ENCODE data around the gene DSCAM. TPM values are rescaled to one million over a fixed set of nuclear protein-coding genes. Genes with fewer than 3 reads are reported as not detected.
"Not testable (repeated sequence)": the region's sequence is repeated elsewhere in the genome, so short reads cannot be mapped to it uniquely, and the experiment has no call there.

The DSCAM gene
- total and polyA plus RNA-seq, 2 experiments from 2014 or later: not detected

DNA sequence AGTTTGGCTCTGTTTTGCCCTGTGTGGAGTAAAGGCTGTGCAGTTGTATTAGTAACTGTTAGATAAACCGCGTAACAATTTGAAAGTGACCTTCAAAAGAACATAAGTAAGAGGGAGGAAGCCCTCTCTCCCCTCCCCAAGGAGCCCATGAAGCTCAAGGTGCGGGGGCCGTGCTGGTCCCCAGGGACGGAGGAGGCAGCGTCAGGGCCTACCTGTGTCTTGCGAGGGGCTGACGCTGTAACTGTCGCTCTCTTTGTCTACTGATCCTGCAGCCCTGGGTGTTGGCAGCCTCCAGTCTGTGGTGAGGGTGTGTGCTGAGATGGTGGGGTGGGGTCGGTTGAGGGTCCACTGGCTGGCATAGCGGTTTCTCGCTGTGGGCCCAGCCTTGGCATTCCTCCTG, 803.1 kb downstream of the DSCAM start:
- Histone ChIP-seq H3K4me1 (ENCODE audit: insufficient read depth) (no peaks in the 10 kb centered on the region), H3K4me3 (no peak overlapping the region), H3K36me3 (ENCODE audit: low read depth) (no peaks in the 10 kb centered on the region), H3K9me2 (ENCODE audit: insufficient read depth) (no peaks in the 10 kb centered on the region), H3K27me3 (replicated peaks; ENCODE audit: insufficient read depth) (no peaks in the 10 kb centered on the region), H3K4me2 (ENCODE audit: unreplicated experiment) (no peak overlapping the region), H3K79me2 (ENCODE audit: insufficient read depth) (no peaks in the 10 kb centered on the region), H3K9ac (no peak overlapping the region), H3K9me3 (ENCODE audit: low read depth) (no peaks in the 10 kb centered on the region), H4K20me1 (ENCODE audit: insufficient read depth) (no peaks in the 10 kb centered on the region), H3F3A (ENCODE audit: insufficient read depth) (no peaks in the 10 kb centered on the region), H2AFZ (no peak overlapping the region), H3K27ac (no peak overlapping the region)
- DNase-seq: no peak
- no peak for TF ChIP-seq EZH2phosphoT487 (IDR thresholded peaks at IDR 0.05; ENCODE audit: insufficient read depth, low read depth)
- no peak for TF ChIP-seq EZH2 (IDR thresholded peaks at IDR 0.05; ENCODE audit: insufficient read depth, poor library complexity, severe bottlenecking)
- WGBS, 2 experiments (ENCODE audit: low coverage in 1 of 2, low lambda C conversion rate in 2 of 2, missing lambda C conversion rate in 2 of 2): 76 to 83% methylated on average over 12 of the region's 12 CpGs
- in situ Hi-C loops (cut with MboI): no loop called here

- Histone ChIP-seq H3K36me3 (ENCODE audit: low read depth) (no peaks in the 10 kb centered on the region), H2AFZ (no peak overlapping the region), H3K27ac (no peak overlapping the region), H4K20me1 (ENCODE audit: insufficient read depth) (no peaks in the 10 kb centered on the region), H3K4me1 (ENCODE audit: insufficient read depth) (no peaks in the 10 kb centered on the region), H3K9me3 (ENCODE audit: low read depth) (no peaks in the 10 kb centered on the region), H3K4me3 (no peak overlapping the region), H3K9me2 (ENCODE audit: insufficient read depth) (no peaks in the 10 kb centered on the region), H3K27me3 (replicated peaks; ENCODE audit: insufficient read depth) (no peaks in the 10 kb centered on the region), H3K9ac (no peak overlapping the region), H3F3A (ENCODE audit: insufficient read depth) (no peaks in the 10 kb centered on the region), H3K79me2 (ENCODE audit: insufficient read depth) (no peaks in the 10 kb centered on the region), H3K4me2 (ENCODE audit: unreplicated experiment) (no peak overlapping the region)
- 4 to 9% methylated on average over 4 of the region's 4 CpGs for WGBS, 2 experiments (ENCODE audit: low coverage in 1 of 2, low lambda C conversion rate in 2 of 2, missing lambda C conversion rate in 2 of 2)
- no peak for DNase-seq
- in situ Hi-C loops (cut with MboI): no loop called here
- no peak for TF ChIP-seq EZH2phosphoT487 (IDR thresholded peaks at IDR 0.05; ENCODE audit: insufficient read depth, low read depth)
Observed at GRCh38 chr21:40043423-40043822, 803.5 kb downstream of the DSCAM start.

DNA sequence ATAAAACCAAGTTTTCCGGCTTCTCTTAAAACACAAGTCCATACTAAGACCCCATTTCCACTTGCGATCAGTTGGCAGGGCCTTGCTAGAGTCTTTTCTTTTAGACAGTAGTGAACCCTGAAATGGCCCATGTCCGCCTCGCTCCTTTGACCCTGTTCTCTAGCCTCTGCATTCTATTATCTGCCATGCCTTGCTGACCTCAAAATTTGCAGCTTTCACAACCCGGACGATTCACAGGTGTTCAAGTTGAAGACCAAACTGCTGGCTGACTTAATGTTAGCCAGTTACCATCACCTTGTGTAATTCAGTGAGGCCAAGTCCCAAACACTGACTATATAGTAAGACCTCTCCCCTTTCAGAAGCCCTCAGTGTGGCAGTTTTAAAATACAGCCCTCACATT, 805.5 kb downstream of the DSCAM start:
- no peaks in the 10 kb centered on the region for H3K9me3 ChIP-seq (ENCODE audit: low read depth)
- H3K4me2 ChIP-seq (ENCODE audit: unreplicated experiment): no peak overlapping the region
- no peaks in the 10 kb centered on the region for H3F3A ChIP-seq (ENCODE audit: insufficient read depth)
- no peaks in the 10 kb centered on the region for H3K79me2 ChIP-seq (ENCODE audit: insufficient read depth)
- WGBS, 2 experiments (ENCODE audit: low coverage in 1 of 2, low lambda C conversion rate in 2 of 2, missing lambda C conversion rate in 2 of 2): 44 to 49% methylated on average over 6 of the region's 6 CpGs
- no peak overlapping the region for H2AFZ ChIP-seq
- H3K27me3 ChIP-seq (replicated peaks; ENCODE audit: insufficient read depth): no peaks in the 10 kb centered on the region
- H3K9ac ChIP-seq: no peak overlapping the region
- H3K9me2 ChIP-seq (ENCODE audit: insufficient read depth): no peaks in the 10 kb centered on the region
- no peak for DNase-seq
- no peaks in the 10 kb centered on the region for H3K4me1 ChIP-seq (ENCODE audit: insufficient read depth)
- no peaks in the 10 kb centered on the region for H3K36me3 ChIP-seq (ENCODE audit: low read depth)
- H4K20me1 ChIP-seq (ENCODE audit: insufficient read depth): no peaks in the 10 kb centered on the region
- H3K27ac ChIP-seq: no peak overlapping the region
- H3K4me3 ChIP-seq: no peak overlapping the region
- TF ChIP-seq EZH2 (IDR thresholded peaks at IDR 0.05; ENCODE audit: insufficient read depth, poor library complexity, severe bottlenecking) (no peak), EZH2phosphoT487 (IDR thresholded peaks at IDR 0.05; ENCODE audit: insufficient read depth, low read depth) (no peak)
- in situ Hi-C loops (cut with MboI): no loop called here

DNA sequence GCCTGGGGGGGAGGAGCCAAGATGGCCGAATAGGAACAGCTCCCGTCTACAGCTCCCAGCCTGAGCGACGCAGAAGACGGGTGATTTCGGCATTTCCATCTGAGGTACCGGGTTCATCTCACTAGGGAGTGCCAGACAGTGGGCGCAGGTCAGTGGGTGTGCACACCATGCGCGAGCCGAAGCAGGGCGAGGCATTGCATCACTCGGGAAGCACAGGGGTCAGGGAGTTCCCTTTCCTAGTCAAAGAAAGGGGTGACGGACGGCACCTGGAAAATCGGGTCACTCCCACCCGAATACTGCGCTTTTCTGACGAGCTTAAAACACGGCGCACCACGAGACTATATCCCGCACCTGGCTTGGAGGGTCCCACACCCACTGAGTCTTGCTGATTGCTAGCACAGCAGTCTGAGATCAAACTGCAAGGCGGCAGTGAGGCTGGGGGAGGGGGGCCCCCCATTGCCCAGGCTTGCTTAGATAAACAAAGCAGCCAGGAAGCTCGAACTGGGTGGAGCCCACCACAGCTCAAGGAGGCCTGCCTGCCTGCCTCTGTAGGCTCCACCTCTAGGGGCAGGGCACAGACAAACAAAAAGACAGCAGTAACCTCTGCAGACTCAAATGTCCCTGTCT, 813.7 kb downstream of the DSCAM start:
- not testable (repeated sequence) for DNase-seq; H3K79me2 ChIP-seq (ENCODE audit: insufficient read depth)

GRCh38 chr21:40029888-40030287, 817.1 kb downstream of the DSCAM start:
- no peak overlapping the region for H3K27ac ChIP-seq
- H3F3A ChIP-seq (ENCODE audit: insufficient read depth): no peaks in the 10 kb centered on the region
- H3K79me2 ChIP-seq (ENCODE audit: insufficient read depth): no peaks in the 10 kb centered on the region
- no peak overlapping the region for H3K4me2 ChIP-seq (ENCODE audit: unreplicated experiment)
- H3K9ac ChIP-seq: no peak overlapping the region
- H2AFZ ChIP-seq: no peak overlapping the region
- 47 to 54% methylated on average over 6 of the region's 6 CpGs for WGBS, 2 experiments (ENCODE audit: low coverage in 1 of 2, low lambda C conversion rate in 2 of 2, missing lambda C conversion rate in 2 of 2)
- no peaks in the 10 kb centered on the region for H3K27me3 ChIP-seq (replicated peaks; ENCODE audit: insufficient read depth)
- TF ChIP-seq EZH2phosphoT487 (IDR thresholded peaks at IDR 0.05; ENCODE audit: insufficient read depth, low read depth) (no peak), EZH2 (IDR thresholded peaks at IDR 0.05; ENCODE audit: insufficient read depth, poor library complexity, severe bottlenecking) (no peak)
- no peak overlapping the region for H3K4me3 ChIP-seq
- no peaks in the 10 kb centered on the region for H3K36me3 ChIP-seq (ENCODE audit: low read depth)
- H3K9me3 ChIP-seq (ENCODE audit: low read depth): no peaks in the 10 kb centered on the region
- no peaks in the 10 kb centered on the region for H3K4me1 ChIP-seq (ENCODE audit: insufficient read depth)
- DNase-seq: no peak
- no peaks in the 10 kb centered on the region for H4K20me1 ChIP-seq (ENCODE audit: insufficient read depth)
- in situ Hi-C loops (cut with MboI): no loop called here
- H3K9me2 ChIP-seq (ENCODE audit: insufficient read depth): no peaks in the 10 kb centered on the region

More for the DNA sequence above, 813.7 kb downstream of the DSCAM start:
- 62 to 65% methylated on average over 25 of the region's 25 CpGs for WGBS, 2 experiments (ENCODE audit: low coverage in 1 of 2, low lambda C conversion rate in 2 of 2, missing lambda C conversion rate in 2 of 2)
- H3K9me2 ChIP-seq (ENCODE audit: insufficient read depth); H3K27ac ChIP-seq; H2AFZ ChIP-seq; H4K20me1 ChIP-seq (ENCODE audit: insufficient read depth); H3K4me2 ChIP-seq (ENCODE audit: unreplicated experiment); H3K27me3 ChIP-seq (replicated peaks; ENCODE audit: insufficient read depth); H3K36me3 ChIP-seq (ENCODE audit: low read depth); H3K9ac ChIP-seq; in situ Hi-C loops (cut with MboI); H3F3A ChIP-seq (ENCODE audit: insufficient read depth); H3K9me3 ChIP-seq (ENCODE audit: low read depth); H3K4me3 ChIP-seq; H3K4me1 ChIP-seq (ENCODE audit: insufficient read depth): not testable (repeated sequence)

GRCh38 chr21:40028393-40028792, 818.6 kb downstream of the DSCAM start:
- H3F3A ChIP-seq (ENCODE audit: insufficient read depth); H3K4me2 ChIP-seq (ENCODE audit: unreplicated experiment); H3K4me1 ChIP-seq (ENCODE audit: insufficient read depth); H3K27me3 ChIP-seq (replicated peaks; ENCODE audit: insufficient read depth); H3K9me2 ChIP-seq (ENCODE audit: insufficient read depth); H3K9me3 ChIP-seq (ENCODE audit: low read depth); H3K9ac ChIP-seq; DNase-seq; H4K20me1 ChIP-seq (ENCODE audit: insufficient read depth); in situ Hi-C loops (cut with MboI); H3K4me3 ChIP-seq; H3K36me3 ChIP-seq (ENCODE audit: low read depth); H3K27ac ChIP-seq; H3K79me2 ChIP-seq (ENCODE audit: insufficient read depth); H2AFZ ChIP-seq: not testable (repeated sequence)
- 57 to 67% methylated on average over 17 to 19 of the region's 19 CpGs for WGBS, 2 experiments (ENCODE audit: low coverage in 1 of 2, low lambda C conversion rate in 2 of 2, missing lambda C conversion rate in 2 of 2)
